GM23248 (cell line): Measurements from ENCODE around the gene UBTD1.

Experiments
- EZH2 ChIP-seq: fragments of 200-600 bp; sonication (generic); IDR thresholded peaks from 2 replicates; pipeline ENCODE4 v1.6.1; 2018; ENCODE audit warnings: antibody characterized with exemption, mild to moderate bottlenecking; ENCODE audit not compliant: insufficient read depth, poor library complexity, severe bottlenecking
- EZH2phosphoT487 ChIP-seq: fragments of 200-600 bp; sonication (generic); IDR thresholded peaks from 2 replicates; pipeline ENCODE4 v1.6.1; 2018; ENCODE audit warnings: antibody characterized with exemption, moderate library complexity, mild to moderate bottlenecking, low read depth; ENCODE audit not compliant: insufficient read depth

DNA sequence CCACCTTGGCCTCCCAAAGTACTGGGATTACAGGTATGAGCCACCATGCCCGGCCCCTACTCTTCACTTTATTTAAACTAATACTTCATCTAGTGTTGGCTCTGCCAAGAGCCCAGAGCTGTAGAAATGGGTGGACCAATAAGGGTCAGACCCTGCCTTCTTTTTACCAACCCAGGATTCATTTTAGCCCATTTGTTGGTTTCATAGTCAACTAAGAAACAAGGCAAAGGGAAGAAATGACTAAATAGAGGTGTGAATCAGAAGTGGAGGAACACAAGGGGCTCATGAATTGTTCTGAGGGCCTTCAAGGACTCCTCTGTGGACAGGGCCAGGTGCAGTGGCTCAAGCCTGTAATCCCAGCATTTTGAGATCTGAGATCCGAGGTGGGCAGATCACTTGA, 74.9 kb downstream of the UBTD1 start:
- TF ChIP-seq EZH2: no peak
- no peak for TF ChIP-seq EZH2phosphoT487
